AG10803 (cell line): ENCODE data around the gene DYNLT5.
A peak's percentile ranks its signal among the peaks of the same experiment; 100 is the strongest.

ENCODE experiments used
- DNase-seq: peaks from one replicate; pipeline ENCODE4 v3.0.0; 2010; ENCODE audit warnings: low read depth
- H3K4me3 ChIP-seq: 2 replicates; pipeline ENCODE4 v1.5.1; 2011; ENCODE audit warnings: mild to moderate bottlenecking, low read length, control low read depth
- TF ChIP-seq, protein P1 (sequence below): conservative IDR thresholded peaks from 2 replicates; pipeline ENCODE4 v1.5.1; 2011; ENCODE audit warnings: mild to moderate bottlenecking, low read length, control low read depth, inconsistent platforms

Gene DYNLT5

DNA sequence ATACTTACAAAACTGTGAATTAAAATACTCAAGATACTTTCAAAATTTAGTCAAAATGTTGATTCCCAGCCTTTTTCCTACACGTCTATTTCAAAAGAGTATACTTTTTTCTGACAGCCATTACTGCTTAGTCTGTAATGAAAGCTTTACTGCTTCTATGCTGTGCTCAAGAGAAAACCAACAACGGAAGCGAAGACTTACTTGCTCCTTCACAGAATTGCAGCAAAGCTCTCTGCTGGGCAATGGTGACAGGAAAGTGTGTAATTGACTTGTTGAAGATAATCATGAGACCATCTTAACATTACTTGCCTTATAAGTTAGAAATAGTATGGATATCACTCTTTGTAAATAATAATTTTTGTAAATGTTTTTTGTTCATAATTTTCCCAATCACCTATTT is 1.7 kb upstream of the DYNLT5 start:
- TF ChIP-seq, protein P1, sequence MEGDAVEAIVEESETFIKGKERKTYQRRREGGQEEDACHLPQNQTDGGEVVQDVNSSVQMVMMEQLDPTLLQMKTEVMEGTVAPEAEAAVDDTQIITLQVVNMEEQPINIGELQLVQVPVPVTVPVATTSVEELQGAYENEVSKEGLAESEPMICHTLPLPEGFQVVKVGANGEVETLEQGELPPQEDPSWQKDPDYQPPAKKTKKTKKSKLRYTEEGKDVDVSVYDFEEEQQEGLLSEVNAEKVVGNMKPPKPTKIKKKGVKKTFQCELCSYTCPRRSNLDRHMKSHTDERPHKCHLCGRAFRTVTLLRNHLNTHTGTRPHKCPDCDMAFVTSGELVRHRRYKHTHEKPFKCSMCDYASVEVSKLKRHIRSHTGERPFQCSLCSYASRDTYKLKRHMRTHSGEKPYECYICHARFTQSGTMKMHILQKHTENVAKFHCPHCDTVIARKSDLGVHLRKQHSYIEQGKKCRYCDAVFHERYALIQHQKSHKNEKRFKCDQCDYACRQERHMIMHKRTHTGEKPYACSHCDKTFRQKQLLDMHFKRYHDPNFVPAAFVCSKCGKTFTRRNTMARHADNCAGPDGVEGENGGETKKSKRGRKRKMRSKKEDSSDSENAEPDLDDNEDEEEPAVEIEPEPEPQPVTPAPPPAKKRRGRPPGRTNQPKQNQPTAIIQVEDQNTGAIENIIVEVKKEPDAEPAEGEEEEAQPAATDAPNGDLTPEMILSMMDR, result no peak
- no peak overlapping the region for H3K4me3 ChIP-seq
- no peak for DNase-seq

DNA sequence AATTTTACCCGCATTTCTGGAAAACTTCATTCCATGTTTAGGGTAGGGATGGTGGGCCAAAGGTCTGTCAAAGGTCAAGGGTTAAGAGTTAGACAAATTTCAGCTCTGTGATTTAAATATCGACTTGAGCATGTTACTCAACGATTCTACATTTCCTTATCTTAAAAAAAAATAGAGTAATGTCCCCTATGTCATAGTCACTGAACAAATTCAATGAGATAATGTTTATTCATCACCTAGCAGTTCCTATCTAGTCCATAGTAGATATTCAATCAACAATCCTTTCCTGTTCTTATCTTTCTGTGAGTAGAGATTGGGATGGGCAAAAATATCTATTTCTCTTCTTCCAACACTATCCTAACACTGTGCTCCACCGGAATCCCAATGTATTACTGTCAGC is 1.1 kb upstream of the DYNLT5 start:
- DNase-seq, result no peak
- H3K4me3 ChIP-seq, result no peak overlapping the region
- TF ChIP-seq, protein P1, result no peak

DNA sequence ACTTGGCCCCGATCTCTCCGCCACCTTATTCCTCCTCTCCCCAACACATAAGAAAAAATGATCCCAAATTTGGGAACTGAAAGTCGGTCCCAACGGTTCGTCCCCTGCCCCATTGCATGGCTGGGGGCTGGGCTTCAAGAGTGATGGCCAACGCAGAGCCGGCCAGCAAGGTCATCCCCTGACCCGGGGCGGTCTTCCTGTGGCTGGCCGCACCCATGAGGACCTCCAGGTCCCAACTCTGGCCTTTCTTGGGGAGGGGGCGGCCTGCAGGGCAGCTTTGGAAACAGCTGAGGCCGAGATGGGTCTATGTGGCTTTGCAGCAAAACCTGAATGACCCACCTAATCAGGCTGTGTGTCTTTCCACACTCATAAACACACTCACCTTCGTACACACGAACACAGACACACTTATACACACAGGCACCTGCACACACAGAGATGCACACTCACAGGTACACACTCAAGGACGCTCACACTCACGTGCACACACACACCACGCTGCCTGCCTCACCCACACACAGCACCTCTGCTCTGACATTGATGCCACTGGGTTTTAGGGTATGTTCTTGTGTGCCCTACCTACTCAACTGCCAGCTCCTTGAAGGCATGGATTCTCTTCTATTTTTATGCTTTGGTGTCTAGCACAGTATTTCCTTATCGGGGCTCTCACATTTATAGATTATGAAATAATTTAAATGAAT is 562 bp downstream of the DYNLT5 start:
- no peak for DNase-seq
- H3K4me3 ChIP-seq, result peak overlapping the region; percentile 59
- TF ChIP-seq, protein P1, result no peak

DNA sequence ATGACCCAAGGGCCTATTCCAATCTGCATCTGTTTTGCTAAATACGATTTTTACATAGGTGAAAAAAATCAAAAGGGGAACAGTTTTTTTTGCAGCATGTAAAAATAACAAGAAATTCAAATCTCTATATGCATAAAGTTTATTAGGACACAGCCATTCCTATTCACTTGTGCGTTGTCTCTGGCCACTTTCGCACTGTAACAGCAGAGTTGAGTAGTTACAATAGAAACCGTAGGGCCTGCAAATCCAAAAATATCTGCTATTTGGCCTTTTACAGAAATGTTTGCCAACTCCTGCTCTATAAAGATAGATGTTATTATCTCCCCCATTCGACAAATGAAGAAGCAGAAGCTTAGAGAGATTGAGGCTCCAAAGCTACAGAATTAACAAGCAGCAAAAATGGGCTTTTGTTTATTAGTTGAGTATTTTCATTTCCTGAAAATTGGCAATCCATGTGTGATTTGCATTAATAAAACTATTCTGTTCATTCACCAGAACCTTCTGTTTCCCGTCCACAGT is 5.5 kb downstream of the DYNLT5 start:
- TF ChIP-seq, protein P1, result no peak
- H3K4me3 ChIP-seq, result no peak overlapping the region
- no peak for DNase-seq

DNA sequence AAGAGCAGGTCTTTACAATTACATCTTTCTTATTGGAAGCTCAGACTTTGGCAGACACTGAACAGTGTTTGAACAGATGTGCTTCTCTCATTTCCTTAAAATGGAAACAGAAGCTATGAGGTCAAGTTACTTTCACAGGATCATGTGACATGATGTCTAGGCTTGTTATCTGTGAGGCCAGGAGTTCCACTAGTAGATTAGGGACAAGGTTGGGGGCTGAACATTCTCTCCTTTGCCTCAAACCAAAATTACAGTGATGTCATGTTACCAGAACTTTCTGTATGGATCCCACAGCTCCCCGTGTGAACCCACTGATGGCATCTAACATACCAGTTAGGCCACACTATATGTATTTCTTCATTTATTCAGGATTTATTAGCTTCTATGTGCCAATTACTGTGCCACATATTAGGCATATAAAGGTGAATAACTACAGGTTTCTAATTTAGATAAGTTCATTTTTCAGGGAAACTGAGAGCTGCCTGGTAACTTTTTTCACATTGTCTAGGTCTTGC is 6.0 kb downstream of the DYNLT5 start:
- DNase-seq, result peak; percentile 17
- H3K4me3 ChIP-seq, result no peak overlapping the region
- TF ChIP-seq, protein P1, result no peak

DNA sequence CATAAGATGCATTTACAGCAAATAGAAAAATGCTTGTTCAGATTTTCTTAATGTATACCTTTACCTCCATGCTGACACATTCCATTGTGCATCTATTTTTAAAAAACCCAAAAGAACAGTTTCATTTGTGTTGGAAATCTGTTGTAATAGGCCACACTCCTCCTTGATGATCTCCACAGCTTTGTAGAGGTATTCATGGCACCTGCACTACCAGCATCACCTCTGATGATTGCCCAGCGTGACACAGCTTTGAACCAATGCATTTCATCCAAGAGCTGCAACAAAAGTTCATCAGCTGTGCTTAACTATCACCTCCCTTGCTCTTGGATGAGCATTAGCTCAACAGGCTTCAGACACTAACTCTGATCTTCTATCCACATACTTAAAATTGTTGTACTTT is 8.2 kb downstream of the DYNLT5 start:
- TF ChIP-seq, protein P1, result no peak

DNA sequence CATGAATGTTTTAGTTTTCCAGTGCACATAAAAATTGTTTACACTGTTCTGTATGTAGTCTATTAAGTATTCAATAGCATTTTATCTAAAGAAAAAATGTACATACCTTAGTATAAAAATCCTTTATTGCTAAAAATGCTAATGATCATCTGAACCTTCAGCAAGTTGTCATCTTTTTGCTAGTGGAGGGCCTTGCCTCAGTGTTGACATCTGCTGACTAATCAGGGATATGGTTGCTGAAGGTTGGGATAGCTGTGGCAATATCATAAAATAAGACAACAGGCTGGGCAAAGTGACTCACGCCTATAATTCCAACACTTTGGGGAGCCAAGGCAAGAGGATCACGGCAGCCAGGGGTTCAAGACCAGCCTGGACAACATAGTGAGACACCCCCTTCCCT is 9.0 kb downstream of the DYNLT5 start:
- TF ChIP-seq, protein P1, result peak; percentile 40
- peak; percentile 70 for DNase-seq
- H3K4me3 ChIP-seq, result no peak overlapping the region

More for the DNA sequence above, 8.2 kb downstream of the DYNLT5 start:
- DNase-seq, result no peak
- H3K4me3 ChIP-seq, result no peak overlapping the region
